H9 (cell line): ENCODE data around the gene SLC24A4. TPM values are rescaled to one million over a fixed set of nuclear protein-coding genes. Genes with fewer than 3 reads are reported as not detected.

ENCODE experiments used
- DNase-seq: peaks from one replicate; pipeline ENCODE4 v3.0.0-alpha.2; 2017
- H2AFZ ChIP-seq: one replicate; pipeline ENCODE4 v1.6.1; 2013; ENCODE audit warnings: mild to moderate bottlenecking, low read length, control low read depth, moderate library complexity
- H2AK5ac ChIP-seq: 2 replicates; pipeline ENCODE4 v1.6.1; 2013; ENCODE audit warnings: low read length, control low read depth, mixed read lengths; ENCODE audit not compliant: insufficient read length
- H2BK120ac ChIP-seq: one replicate; pipeline ENCODE4 v1.6.1; 2013; ENCODE audit warnings: low read depth, mild to moderate bottlenecking, low read length, control low read depth, inconsistent platforms; ENCODE audit not compliant: poor library complexity, severe bottlenecking
- H2BK12ac ChIP-seq: 2 replicates; pipeline ENCODE4 v1.6.1; 2013; ENCODE audit warnings: low read length, control low read depth, mixed read lengths, low read depth; ENCODE audit not compliant: insufficient read length
- H2BK15ac ChIP-seq: 2 replicates; pipeline ENCODE4 v1.6.1; 2013; ENCODE audit warnings: low read depth, low read length, control low read depth
- H2BK20ac ChIP-seq: one replicate; pipeline ENCODE4 v1.6.1; 2013; ENCODE audit warnings: low read depth, mild to moderate bottlenecking, low read length, control low read depth, inconsistent platforms; ENCODE audit not compliant: poor library complexity, severe bottlenecking
- H2BK5ac ChIP-seq: 2 replicates; pipeline ENCODE4 v1.6.1; 2013; ENCODE audit warnings: low read length, control low read depth, mixed read lengths; ENCODE audit not compliant: insufficient read length
- H3K14ac ChIP-seq: 2 replicates; pipeline ENCODE4 v1.6.1; 2013; ENCODE audit warnings: low read length, control low read depth; ENCODE audit not compliant: insufficient read depth
- H3K18ac ChIP-seq: 2 replicates; pipeline ENCODE4 v1.6.1; 2013; ENCODE audit warnings: low read depth, mild to moderate bottlenecking, mixed read lengths, low read length, control low read depth; ENCODE audit not compliant: insufficient read length
- H3K23ac ChIP-seq: 2 replicates; pipeline ENCODE4 v1.6.1; 2013; ENCODE audit warnings: low read length, control low read depth, mixed read lengths, low read depth; ENCODE audit not compliant: insufficient read length
- H3K23me2 ChIP-seq: 2 replicates; pipeline ENCODE4 v1.6.1; 2013; ENCODE audit warnings: low read depth, mild to moderate bottlenecking, mixed read lengths, low read length, control low read depth; ENCODE audit not compliant: insufficient read length, poor library complexity, severe bottlenecking
- H3K27ac ChIP-seq: 2 replicates; pipeline ENCODE4 v1.5.1; 2013; ENCODE audit warnings: low read length, control low read depth, mixed read lengths, low read depth; ENCODE audit not compliant: insufficient read length
- H3K27me3 ChIP-seq: 2 replicates; pipeline ENCODE4 v1.6.1; 2013; ENCODE audit warnings: low read length, control low read depth, inconsistent platforms; ENCODE audit not compliant: insufficient read depth
- H3K4ac ChIP-seq: 2 replicates; pipeline ENCODE4 v1.6.1; 2013; ENCODE audit warnings: low read depth, mild to moderate bottlenecking, control low read depth, inconsistent platforms, low read length, moderate library complexity
- H3K4me1 ChIP-seq: 2 replicates; pipeline ENCODE4 v1.6.1; 2013; ENCODE audit warnings: low read length, control low read depth, inconsistent platforms; ENCODE audit not compliant: insufficient read depth
- H3K4me2 ChIP-seq: 2 replicates; pipeline ENCODE4 v1.6.1; 2013; ENCODE audit warnings: low read length, control low read depth, mixed read lengths; ENCODE audit not compliant: insufficient read length, insufficient read depth
- H3K56ac ChIP-seq: 2 replicates; pipeline ENCODE4 v1.6.1; 2013; ENCODE audit warnings: low read depth, mild to moderate bottlenecking, mixed read lengths, low read length, control low read depth; ENCODE audit not compliant: insufficient read length
- H3K79me1 ChIP-seq: 2 replicates; pipeline ENCODE4 v1.6.1; 2013; ENCODE audit warnings: low read depth, mild to moderate bottlenecking, moderate library complexity, low read length, control low read depth, inconsistent platforms; ENCODE audit not compliant: insufficient read depth, poor library complexity, severe bottlenecking
- H3K79me2 ChIP-seq: 2 replicates; pipeline ENCODE4 v1.6.1; 2013; ENCODE audit warnings: low read length, control low read depth, inconsistent platforms; ENCODE audit not compliant: insufficient read depth
- H3K9ac ChIP-seq: 2 replicates; pipeline ENCODE4 v1.6.1; 2013; ENCODE audit warnings: low read length, control low read depth, mixed read lengths; ENCODE audit not compliant: insufficient read length; ENCODE audit errors: extremely low read depth
- H3K9me3 ChIP-seq: one replicate; pipeline ENCODE4 v1.6.1; 2013; ENCODE audit warnings: low read depth, low read length, inconsistent platforms; ENCODE audit not compliant: control insufficient read depth
- H3T11ph ChIP-seq: one replicate; pipeline ENCODE4 v1.6.1; 2013; ENCODE audit warnings: mild to moderate bottlenecking, low read length, control low read depth, inconsistent platforms
- H4K20me1 ChIP-seq: one replicate; pipeline ENCODE4 v1.6.1; 2013; ENCODE audit not compliant: control insufficient read depth, insufficient read length, insufficient read depth
- H4K5ac ChIP-seq: 2 replicates; pipeline ENCODE4 v1.6.1; 2013; ENCODE audit warnings: low read depth, mild to moderate bottlenecking, mixed read lengths, low read length, control low read depth; ENCODE audit not compliant: insufficient read length
- H4K8ac ChIP-seq: replicated peaks from 2 replicates; pipeline ENCODE4 v1.6.1; 2013; ENCODE audit warnings: low read length, control low read depth, mixed read lengths, low read depth; ENCODE audit not compliant: insufficient read length
- H4K91ac ChIP-seq: 2 replicates; pipeline ENCODE4 v1.6.1; 2013; ENCODE audit warnings: low read depth, mild to moderate bottlenecking, moderate library complexity, mixed read lengths, low read length, control low read depth; ENCODE audit not compliant: insufficient read length
- H3K27ac Mint-ChIP-seq, 3 experiments: 2 replicates in 2 of 3; 3 replicates in 1 of 3; pipeline ENCODE4 v1.8.0; 2020 to 2021; ENCODE audit warnings: mixed read lengths in 3 of 3, mild to moderate bottlenecking in 1 of 3, moderate library complexity in 1 of 3
- H3K27me3 Mint-ChIP-seq: 2 replicates; pipeline ENCODE4 v1.8.0; 2021; ENCODE audit warnings: low read depth, mild to moderate bottlenecking, moderate library complexity, mixed read lengths
- H3K36me3 Mint-ChIP-seq, 3 experiments: 2 replicates in 2 of 3; 3 replicates in 1 of 3; pipeline ENCODE4 v1.8.0; 2020 to 2021; ENCODE audit warnings: low read depth in 3 of 3, mixed read lengths in 3 of 3; ENCODE audit not compliant: insufficient read depth in 1 of 3
- H3K4me1 Mint-ChIP-seq, 2 experiments: 2 replicates each; pipeline ENCODE4 v1.8.0; 2020; ENCODE audit warnings: mixed read lengths in 2 of 2
- H3K4me3 Mint-ChIP-seq, 2 experiments: 2 replicates in 1 of 2; 3 replicates in 1 of 2; pipeline ENCODE4 v1.8.0; 2020 to 2021; ENCODE audit warnings: mild to moderate bottlenecking in 2 of 2, mixed read lengths in 2 of 2, moderate library complexity in 1 of 2
- H3K9me3 Mint-ChIP-seq, 2 experiments: 2 replicates in 1 of 2; 3 replicates in 1 of 2; pipeline ENCODE4 v1.8.0; 2020; ENCODE audit warnings: mild to moderate bottlenecking in 2 of 2, mixed read lengths in 2 of 2, moderate library complexity in 1 of 2
- WGBS: extraction: QIAGEN DNeasy Blood & Tissue Kit; methylation state at CpG from one replicate; pipeline ENCODE4 v1.1.7; 2013; ENCODE audit warnings: missing lambda C conversion rate, low lambda C conversion rate, mixed read lengths; ENCODE audit not compliant: insufficient read length; ENCODE audit errors: extremely low coverage; 5-methylcytosine and 5-hydroxymethylcytosine counted together
- total RNA-seq: library from RNA; stranded (reverse); gene quantifications from 2 replicates; pipeline ENCODE4 v1.2.1, GENCODE V29; 2021
- TF ChIP-seq, protein P1 (sequence below): fragments of 200-600 bp; sonication (generic); conservative IDR thresholded peaks from 3 replicates; pipeline ENCODE4 v1.8.0; 2021; ENCODE audit warnings: antibody characterized with exemption, mild to moderate bottlenecking

The SLC24A4 gene
- total RNA-seq, 1 experiment from 2014 or later = 0.24 TPM

GRCh38 chr14:92506231-92506630 lies 183.3 kb downstream of the SLC24A4 start:
- TF ChIP-seq, protein P1, sequence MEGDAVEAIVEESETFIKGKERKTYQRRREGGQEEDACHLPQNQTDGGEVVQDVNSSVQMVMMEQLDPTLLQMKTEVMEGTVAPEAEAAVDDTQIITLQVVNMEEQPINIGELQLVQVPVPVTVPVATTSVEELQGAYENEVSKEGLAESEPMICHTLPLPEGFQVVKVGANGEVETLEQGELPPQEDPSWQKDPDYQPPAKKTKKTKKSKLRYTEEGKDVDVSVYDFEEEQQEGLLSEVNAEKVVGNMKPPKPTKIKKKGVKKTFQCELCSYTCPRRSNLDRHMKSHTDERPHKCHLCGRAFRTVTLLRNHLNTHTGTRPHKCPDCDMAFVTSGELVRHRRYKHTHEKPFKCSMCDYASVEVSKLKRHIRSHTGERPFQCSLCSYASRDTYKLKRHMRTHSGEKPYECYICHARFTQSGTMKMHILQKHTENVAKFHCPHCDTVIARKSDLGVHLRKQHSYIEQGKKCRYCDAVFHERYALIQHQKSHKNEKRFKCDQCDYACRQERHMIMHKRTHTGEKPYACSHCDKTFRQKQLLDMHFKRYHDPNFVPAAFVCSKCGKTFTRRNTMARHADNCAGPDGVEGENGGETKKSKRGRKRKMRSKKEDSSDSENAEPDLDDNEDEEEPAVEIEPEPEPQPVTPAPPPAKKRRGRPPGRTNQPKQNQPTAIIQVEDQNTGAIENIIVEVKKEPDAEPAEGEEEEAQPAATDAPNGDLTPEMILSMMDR = no peak
- Histone ChIP-seq H4K91ac (no peak overlapping the region), H3K79me2 (no peaks in the 10 kb centered on the region), H3K56ac (no peak overlapping the region), H3K27ac (no peak overlapping the region), H3K23me2 (no peaks in the 10 kb centered on the region), H3K23ac (no peak overlapping the region), H2AFZ (no peak overlapping the region), H3K14ac (no peak overlapping the region; the same call in 1 of the 2 replicates), H4K8ac (no peak overlapping the region), H2BK120ac (no peak overlapping the region), H2AK5ac (no peak overlapping the region), H3K79me1 (no peaks in the 10 kb centered on the region), H3K4me1 (no peaks in the 10 kb centered on the region), H3K27me3 (no peaks in the 10 kb centered on the region), H4K20me1 (no peaks in the 10 kb centered on the region), H3K9ac (no peak overlapping the region), H2BK20ac (no peak overlapping the region), H4K5ac (no peak overlapping the region), H3K4me2 (no peak overlapping the region), H3K9me3 (no peaks in the 10 kb centered on the region), H3T11ph (no peak overlapping the region), H2BK12ac (no peak overlapping the region), H2BK15ac (no peak overlapping the region), H2BK5ac (no peak overlapping the region), H3K18ac (no peak overlapping the region), H3K4ac (no peak overlapping the region)
- Mint-ChIP-seq H3K27me3 (peaks cover 12% of the 10 kb centered on the region), H3K4me3 (no peak overlapping the region), H3K27ac (no peak overlapping the region), H3K9me3 (no peaks in the 10 kb centered on the region), H3K4me1 (peaks cover 8 to 10% of the 10 kb centered on the region in 2 experiments), H3K36me3 (no peaks in the 10 kb centered on the region)
- no peak for DNase-seq
- WGBS = no CpG with 5 or more reads among the region's 3 CpGs
